Retinal pigment epithelial cell (primary cell): ENCODE measurements around the gene MCEE.

ENCODE experiments used
- DNase-seq: peaks from one replicate; pipeline ENCODE4 v3.0.0-alpha.2; 2010; ENCODE audit warnings: low read depth
- H3K4me3 ChIP-seq: 2 replicates; pipeline ENCODE4 v1.5.1; 2011; ENCODE audit warnings: mild to moderate bottlenecking, low read length, control low read depth, moderate library complexity
- TF ChIP-seq, protein P1 (sequence below): conservative IDR thresholded peaks from 2 replicates; pipeline ENCODE4 v1.5.1; 2011; ENCODE audit warnings: low read depth, low read length, control low read depth, inconsistent platforms

The MCEE gene

GRCh38 chr2:71126957-71127356 is 3.1 kb downstream of the MCEE start:
- TF ChIP-seq, protein P1, sequence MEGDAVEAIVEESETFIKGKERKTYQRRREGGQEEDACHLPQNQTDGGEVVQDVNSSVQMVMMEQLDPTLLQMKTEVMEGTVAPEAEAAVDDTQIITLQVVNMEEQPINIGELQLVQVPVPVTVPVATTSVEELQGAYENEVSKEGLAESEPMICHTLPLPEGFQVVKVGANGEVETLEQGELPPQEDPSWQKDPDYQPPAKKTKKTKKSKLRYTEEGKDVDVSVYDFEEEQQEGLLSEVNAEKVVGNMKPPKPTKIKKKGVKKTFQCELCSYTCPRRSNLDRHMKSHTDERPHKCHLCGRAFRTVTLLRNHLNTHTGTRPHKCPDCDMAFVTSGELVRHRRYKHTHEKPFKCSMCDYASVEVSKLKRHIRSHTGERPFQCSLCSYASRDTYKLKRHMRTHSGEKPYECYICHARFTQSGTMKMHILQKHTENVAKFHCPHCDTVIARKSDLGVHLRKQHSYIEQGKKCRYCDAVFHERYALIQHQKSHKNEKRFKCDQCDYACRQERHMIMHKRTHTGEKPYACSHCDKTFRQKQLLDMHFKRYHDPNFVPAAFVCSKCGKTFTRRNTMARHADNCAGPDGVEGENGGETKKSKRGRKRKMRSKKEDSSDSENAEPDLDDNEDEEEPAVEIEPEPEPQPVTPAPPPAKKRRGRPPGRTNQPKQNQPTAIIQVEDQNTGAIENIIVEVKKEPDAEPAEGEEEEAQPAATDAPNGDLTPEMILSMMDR = no peak
- DNase-seq = no peak
- H3K4me3 ChIP-seq = no peak overlapping the region

GRCh38 chr2:71125506-71126294 is 4.3 kb downstream of the MCEE start:
- no peak overlapping the region for H3K4me3 ChIP-seq
- no peak for DNase-seq
- TF ChIP-seq, protein P1 = no peak

- no peak overlapping the region for H3K4me3 ChIP-seq
- DNase-seq = peak; percentile 27
- TF ChIP-seq, protein P1 = no peak
Measured at GRCh38 chr2:71122387-71123298, 7.4 kb downstream of the MCEE start.

- H3K4me3 ChIP-seq = no peak overlapping the region
- TF ChIP-seq, protein P1 = no peak
- no peak for DNase-seq
Measured at GRCh38 chr2:71121479-71121878, 8.6 kb downstream of the MCEE start.

DNA sequence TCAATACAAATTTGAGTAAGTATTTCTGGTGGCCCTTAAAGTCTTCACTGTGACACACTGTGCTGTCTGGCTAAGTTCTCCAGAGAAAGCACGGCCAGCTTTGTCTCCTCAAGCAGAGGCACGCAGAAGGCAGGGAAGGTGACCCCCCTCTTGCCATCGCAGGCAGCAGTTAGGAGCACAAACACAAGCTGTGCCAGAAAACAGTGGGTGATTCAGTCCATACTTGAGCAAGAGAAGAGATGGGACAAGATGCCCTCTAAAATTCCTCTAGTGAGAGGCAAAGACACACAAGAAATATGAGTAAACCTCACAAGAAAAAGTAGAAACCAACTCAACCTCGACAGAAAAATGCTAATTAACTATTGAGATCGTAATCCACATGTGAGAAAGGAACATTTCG is 9.8 kb downstream of the MCEE start:
- no peak overlapping the region for H3K4me3 ChIP-seq
- TF ChIP-seq, protein P1 = no peak
- DNase-seq = no peak

GRCh38 chr2:71117063-71117462 is 13.0 kb downstream of the MCEE start:
- no peak overlapping the region for H3K4me3 ChIP-seq
- TF ChIP-seq, protein P1 = no peak
- DNase-seq = no peak
